Erythroblast (primary cell): ENCODE measurements around the gene TDRD10.
A peak's percentile ranks its signal among the peaks of the same experiment; 100 is the strongest.

ENCODE experiments used
- DNase-seq, 2 experiments: peaks; one replicate each; lab custom pipeline; 2025; lab: John Stamatoyannopoulos, UW
- GATA1 ChIP-seq: IDR thresholded peaks from 2 replicates; pipeline ENCODE4 v1.6.1; 2011; ENCODE audit warnings: low read depth, mild to moderate bottlenecking, control low read depth, low read length, moderate library complexity
- POLR2A ChIP-seq: IDR thresholded peaks from 2 replicates; pipeline ENCODE4 v1.6.1; 2011; ENCODE audit warnings: mild to moderate bottlenecking, low read length

Gene TDRD10

DNA sequence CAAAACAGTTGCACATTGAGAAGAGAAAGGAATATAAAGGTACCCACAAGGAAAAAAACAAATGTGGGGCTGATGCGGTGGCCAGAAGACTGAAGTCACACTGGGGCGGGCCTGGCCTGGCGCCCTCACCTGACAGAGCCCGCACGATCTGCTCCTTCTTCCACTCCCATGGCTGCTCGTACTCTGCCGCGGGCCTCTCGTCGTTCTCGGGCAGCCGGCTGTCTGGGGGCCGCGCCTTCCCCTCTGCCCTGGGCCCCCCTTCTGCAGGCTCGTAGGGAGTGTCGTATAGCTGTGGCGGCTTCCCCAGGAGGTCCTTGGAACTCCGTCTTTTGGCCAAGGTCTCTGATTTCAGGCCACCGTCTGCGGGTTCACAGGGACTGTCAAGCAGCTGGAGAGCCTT lies 13.1 kb upstream of the TDRD10 start:
- TF ChIP-seq GATA1 (no peak), POLR2A (no peak)
- no peak for DNase-seq

DNA sequence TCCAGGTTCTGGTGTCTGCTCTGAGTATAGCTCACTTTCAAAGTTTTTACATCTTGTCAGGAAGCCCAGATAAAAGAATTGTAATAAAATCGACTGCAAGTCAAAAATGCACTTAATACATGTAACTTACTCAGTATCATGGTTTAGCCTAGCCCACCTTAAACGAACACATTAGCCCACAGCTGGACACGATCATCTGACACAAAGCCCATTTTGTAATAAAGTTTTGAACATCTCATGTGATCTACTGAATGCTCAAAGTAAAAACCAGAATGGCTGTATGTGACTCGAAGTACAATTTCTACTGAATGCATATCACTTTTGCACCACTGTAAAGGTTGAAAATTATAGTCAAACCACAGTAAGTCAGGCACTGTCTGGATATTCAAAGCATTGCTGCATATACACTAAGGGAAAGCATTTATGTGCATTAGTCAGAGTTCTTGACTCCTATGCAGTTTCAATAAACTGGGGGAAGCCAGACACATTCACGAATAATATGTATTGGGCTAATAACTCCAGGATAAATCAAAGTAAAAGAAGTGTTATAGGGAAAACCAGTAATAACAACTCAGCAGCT lies 12.2 kb upstream of the TDRD10 start:
- DNase-seq, result no peak
- TF ChIP-seq GATA1 (no peak), POLR2A (no peak)

DNA sequence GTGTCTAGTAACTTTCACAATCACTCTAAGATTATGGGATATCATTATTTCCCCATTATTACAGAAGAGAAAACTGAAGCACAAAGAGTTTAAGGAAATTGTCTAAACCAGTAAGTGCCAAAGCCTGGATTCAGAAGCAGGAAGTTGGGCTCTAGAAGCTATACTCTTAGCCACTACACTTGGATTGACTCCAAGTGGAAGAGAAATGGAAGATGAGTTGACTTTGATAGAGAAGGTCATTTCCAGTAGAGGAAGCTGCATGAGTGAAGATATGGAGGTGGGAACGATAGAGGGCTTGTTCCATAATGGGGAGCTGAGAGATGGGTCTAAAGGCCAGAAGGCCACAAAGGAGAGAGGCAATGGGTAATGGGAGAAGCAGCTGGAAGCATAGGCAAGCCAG lies 11.7 kb upstream of the TDRD10 start:
- TF ChIP-seq GATA1 (no peak), POLR2A (no peak)
- DNase-seq, result no peak

DNA sequence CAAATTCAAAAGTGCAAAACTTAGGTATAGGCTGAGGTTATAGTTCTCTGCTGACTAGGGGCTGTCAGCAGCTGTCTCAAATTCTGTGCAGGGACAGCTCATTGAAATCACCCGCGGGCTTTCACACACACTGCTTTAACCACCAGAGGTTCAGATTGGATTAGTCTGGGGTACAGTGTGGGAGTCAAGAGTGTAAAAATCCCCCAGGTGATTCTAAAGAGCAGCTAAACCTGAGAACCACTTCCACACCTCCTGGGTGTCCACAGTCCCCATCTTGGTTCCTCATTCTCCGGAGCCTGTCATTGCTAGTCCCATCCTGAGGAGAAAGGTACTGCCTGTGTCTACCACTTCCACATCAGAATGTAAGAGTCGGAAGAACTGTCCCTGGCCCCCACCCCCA lies 9.9 kb upstream of the TDRD10 start:
- no peak for DNase-seq

DNA sequence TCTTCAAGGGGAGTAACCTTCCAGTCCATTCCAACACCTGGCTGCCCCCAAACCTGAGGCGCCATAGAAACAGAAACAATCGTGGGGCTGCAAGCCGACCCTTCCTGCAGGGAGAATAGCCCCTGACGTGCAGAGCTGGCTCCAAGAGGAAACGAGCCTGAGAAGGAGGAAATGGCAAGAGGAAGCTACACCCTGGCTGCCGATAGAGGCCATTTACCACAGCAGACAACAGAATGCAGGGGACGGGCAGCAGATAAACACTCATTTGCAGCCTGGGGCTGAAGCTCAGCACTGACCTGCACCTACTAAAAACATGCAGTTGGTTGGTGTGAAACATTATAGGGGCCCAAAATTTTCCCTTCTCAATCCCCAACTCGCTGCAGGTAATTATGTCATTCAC lies 8.7 kb upstream of the TDRD10 start:
- no peak for DNase-seq
- TF ChIP-seq GATA1, result no peak
- no peak for TF ChIP-seq POLR2A

More for the DNA sequence above, 9.9 kb upstream of the TDRD10 start:
- TF ChIP-seq POLR2A (no peak), GATA1 (no peak)

DNA sequence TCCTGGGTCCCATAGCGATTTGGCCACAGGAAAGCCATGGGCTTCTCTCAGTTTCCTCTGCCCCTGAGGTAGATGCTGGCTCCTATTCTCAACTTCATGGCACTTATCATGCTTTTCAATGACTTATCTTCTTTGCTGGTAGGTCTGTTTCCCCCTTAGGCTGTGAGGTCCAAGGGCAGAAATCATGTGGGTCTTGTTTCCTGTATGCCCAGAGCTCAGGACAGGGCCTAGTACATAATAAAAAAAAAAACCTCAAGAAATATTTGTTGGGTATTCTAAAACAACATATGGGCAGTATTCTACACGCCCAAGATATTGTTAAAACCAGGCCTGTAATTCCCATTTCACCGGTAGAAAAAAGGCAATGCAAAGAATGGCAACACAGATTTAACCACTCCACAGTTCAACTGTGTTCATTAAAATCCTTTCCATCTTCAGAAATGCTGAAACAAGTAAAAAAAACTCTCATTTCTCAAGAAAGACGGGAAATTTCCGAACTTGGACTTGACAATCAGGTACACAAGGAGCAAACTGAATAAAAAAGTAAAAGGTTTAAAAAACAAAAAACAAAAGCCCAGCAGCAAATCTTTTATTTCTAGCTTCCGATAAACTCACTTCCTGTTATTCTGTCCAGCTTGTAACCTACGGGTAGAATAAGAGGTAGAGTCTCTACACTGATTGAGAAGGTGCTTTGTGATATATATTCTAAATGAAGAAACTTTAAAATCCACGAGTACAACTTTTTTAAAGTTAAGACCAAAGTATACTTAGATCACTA lies 6.3 kb upstream of the TDRD10 start:
- TF ChIP-seq GATA1 (no peak), POLR2A (no peak)
- no peak for DNase-seq

DNA sequence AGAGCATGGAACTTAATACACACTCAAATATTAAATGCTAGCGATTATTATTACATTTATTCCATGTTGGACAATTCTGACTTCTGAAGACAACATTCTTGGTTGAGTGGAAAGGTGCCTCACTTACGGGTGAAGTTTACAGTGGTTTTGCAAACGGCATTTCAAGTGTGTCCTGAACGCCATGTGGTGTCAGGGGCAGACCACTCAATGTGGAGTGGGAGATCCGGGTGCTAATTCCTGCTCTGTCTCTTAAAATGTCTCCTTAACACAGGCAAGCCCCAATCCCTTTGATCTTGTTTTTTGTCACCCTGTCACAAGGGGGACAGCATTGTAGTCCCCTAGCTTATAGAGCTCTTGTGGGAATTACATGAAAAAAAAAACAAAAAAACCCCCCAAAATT lies 5.6 kb upstream of the TDRD10 start:
- no peak for DNase-seq

DNA sequence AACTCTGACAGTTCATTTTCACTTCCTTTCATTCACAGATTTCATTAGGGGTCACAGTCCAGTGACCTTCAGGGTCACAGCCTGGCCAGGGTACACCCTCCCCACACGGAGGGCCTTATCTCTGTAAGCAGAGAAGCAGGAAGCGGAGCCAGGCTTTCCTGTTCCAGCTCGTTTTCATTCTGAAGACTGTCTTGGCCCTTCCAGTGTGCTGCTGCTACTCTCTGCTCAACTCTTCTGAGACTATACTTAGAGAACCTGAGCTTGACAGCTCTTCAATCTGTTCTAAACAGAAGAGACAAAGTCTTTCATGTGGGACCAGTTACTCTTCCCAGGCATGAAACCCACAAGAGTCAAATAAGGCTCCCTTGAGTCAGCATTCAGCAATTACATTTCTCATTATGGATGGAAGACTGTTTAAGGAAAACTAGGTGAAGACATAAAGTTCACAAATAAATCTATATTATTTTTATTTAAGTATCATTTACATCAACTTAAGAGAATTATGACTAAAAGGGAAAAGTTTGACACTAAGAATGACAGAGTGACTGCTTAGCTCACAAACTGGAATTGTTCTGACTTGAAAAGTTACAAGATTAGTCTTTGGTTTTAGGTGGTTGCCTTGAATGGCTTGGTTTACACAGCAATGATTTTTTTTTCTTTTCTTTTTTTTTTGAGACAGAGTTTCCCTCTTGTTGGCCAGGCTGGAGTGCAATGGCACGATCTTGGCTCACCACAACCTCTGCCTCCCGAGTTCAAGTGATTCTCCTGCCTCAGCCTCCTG lies 4.8 kb upstream of the TDRD10 start:
- no peak for TF ChIP-seq GATA1
- TF ChIP-seq POLR2A, result no peak
- peak in 1 of 2 experiments; percentile 9 for DNase-seq

More for the DNA sequence above, 5.6 kb upstream of the TDRD10 start:
- no peak for TF ChIP-seq GATA1
- TF ChIP-seq POLR2A, result no peak

DNA sequence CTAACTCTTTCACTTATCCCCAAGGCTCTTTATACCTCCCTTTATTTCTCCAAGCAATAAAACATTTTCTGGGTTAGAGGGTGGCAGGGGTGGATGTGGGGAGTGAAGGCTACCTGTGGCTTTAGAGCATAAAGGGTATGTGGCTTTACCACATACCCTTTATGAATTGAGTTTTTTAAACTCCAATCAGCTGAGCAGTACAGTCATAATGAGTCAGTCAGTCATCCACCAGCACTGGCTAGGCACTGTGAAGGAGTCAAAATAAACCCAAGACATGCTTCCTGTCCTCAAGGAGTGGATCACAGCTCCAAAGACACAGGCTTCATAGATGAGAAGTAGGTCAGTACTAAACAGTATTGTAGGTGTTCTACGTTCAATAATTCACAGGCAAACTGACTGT lies 2.6 kb upstream of the TDRD10 start:
- DNase-seq, result no peak
- no peak for TF ChIP-seq GATA1
- TF ChIP-seq POLR2A, result no peak

DNA sequence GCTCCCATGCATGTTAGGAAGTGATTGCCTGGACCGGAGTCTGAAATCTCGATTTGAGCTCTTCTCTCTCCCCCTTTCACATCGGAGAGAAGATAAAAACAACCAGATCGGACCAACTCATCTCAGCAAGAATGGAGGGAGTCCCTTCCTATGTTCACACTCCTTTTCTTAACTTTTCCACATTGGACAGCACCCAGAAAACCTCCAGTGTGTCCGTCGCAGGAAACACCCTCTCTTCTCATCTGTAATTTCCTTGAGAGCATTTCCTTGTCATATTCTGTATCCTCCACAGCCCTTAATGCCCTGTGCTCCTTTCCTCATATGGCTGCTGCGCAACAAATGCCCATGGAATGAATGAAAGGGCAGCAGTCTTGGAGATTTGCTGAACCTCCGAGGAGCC lies 1.5 kb upstream of the TDRD10 start:
- TF ChIP-seq GATA1 (no peak), POLR2A (no peak)
- DNase-seq, result no peak

DNA sequence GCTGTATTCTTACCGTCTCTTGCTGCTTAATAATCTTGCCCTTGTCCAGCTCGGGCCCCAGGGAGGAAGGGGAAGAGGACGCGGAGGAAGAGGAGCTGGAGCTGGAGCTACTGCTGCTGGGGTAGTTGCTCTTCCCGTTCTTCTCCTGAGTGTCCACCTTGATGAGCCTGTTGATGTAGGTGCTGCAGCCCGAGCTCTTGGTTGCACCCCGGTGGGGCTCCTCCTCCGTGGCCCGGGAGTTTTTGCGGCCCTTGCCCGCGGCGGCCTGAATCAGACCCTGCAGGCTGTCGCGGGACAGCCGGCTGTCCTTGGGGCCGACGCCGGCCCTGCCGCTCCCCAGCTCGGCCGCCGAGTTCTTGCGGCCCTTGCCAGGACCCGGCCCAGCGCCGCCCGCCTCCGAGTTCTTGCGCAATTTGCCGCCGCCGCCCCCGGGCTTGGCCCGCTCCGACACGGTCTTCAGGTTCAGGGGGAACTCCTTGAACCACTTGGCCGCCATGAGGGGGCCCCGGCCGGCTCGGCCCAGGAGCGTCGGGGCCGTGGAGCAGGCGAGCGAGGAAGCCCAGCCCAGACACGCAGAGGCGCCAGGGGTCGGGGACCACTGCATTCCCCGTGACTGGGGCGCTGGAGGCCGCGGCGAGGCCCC lies 475 bp upstream of the TDRD10 start:
- no peak for TF ChIP-seq GATA1
- DNase-seq, result no peak

DNA sequence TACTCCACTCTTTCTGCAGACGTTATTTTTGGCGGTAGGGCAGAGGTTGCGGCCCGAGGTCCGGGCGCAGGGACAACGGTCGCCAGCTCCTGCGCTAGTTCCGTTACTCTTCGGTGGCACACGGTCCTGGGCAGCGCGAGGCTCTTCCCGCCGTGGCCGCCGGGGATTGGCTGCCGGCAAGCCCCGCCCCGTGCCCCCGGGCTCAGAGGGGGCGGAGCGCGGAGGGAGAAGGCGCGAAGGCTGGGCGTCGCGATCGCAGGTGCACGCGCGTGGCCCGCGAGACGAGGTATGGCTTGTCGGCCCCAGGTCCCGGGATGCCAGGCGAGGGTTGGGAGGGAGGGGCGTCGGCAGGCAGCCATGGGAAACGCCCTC lies 711 bp downstream of the TDRD10 start:
- DNase-seq, result no peak
- TF ChIP-seq GATA1 (no peak), POLR2A (no peak)

DNA sequence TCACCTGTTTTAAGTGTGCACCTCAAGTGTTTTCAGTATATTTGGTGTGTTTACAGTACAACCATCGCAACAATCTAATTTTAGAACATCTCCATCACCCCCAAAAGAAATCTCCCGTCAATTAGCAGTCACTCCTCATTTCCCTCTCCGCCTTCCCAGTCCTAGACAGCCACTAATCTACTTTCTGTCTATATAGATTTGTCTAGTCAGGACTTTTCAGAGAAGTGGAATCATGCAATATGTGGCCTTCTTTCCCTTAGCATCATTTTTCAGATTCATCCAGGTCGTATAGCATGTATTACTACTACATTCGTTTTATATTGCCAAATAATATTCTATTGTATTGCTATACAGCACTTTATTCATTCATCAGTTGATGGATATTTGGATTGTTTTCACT lies 1.9 kb downstream of the TDRD10 start:
- no peak for TF ChIP-seq POLR2A
- TF ChIP-seq GATA1, result no peak
- no peak for DNase-seq

DNA sequence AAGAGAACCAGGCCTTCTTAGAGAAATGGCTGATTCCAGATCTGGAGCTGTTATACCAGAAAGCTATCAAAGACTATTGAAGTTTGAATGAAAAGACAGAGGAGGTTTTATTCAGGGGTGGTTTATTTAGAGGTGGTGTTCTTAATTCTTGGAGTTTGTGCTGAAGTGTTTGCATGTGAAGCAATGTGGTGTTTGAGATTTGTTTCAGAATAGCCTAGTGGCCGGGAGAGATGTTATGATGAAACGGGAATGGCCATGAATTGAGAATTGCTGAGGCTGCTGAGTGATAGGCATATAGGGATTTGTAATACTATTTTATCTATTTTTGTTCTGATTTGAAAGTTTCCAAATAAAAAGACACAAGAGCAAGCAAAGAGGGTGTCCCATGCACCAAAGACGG lies 10.7 kb downstream of the TDRD10 start:
- no peak for DNase-seq
- no peak for TF ChIP-seq GATA1
- TF ChIP-seq POLR2A, result no peak
